Measurements from ENCODE around the gene SAMD4A. TPM values are rescaled to one million over a fixed set of nuclear protein-coding genes. Genes with fewer than 3 reads are reported as not detected.

Gene SAMD4A
- total and polyA plus RNA-seq, 8 donors = 2.5 to 67.4 (median 15.9) TPM

- Histone ChIP-seq H3K27ac (no peak overlapping the region), H3K4me1 (peaks cover 0 to 9% (median 0%) of the 10 kb centered on the region in 4 donors), H3K36me3 (peaks cover 4 to 94% (median 63%) of the 10 kb centered on the region in 4 donors), H3K4me3 (no peak overlapping the region), H3K27me3 (no peaks in the 10 kb centered on the region), H3K9me3 (no peaks in the 10 kb centered on the region)
- TF ChIP-seq POLR2AphosphoS5 (IDR thresholded peaks at IDR 0.05) = no peak
- intact Hi-C loops (cut with DNase I; ENCODE audit: low total_unique reads) = loop anchor here (5.0 kb wide), 1 partner anchor 209 kb away; no protein-coding TSS in a partner anchor
- DNase-seq = no peak
- 77 to 86% (median 83%) methylated on average over 18 of the region's 18 CpGs for WGBS, 5 donors
Measured at GRCh38 chr14:54766276-54767138, 199.6 kb downstream of the SAMD4A start.

GRCh38 chr14:54767139-54767431, 200.2 kb downstream of the SAMD4A start:
- peaks cover 0 to 89% (median 57%) of the 10 kb centered on the region in 4 donors for H3K36me3 ChIP-seq
- H3K4me3 ChIP-seq = no peak overlapping the region
- 78 to 90% (median 83%) methylated on average over 10 of the region's 10 CpGs for WGBS, 5 donors
- H3K27me3 ChIP-seq = no peaks in the 10 kb centered on the region
- no peak overlapping the region for H3K27ac ChIP-seq
- peaks cover 0 to 10% (median 1%) of the 10 kb centered on the region in 4 donors for H3K4me1 ChIP-seq
- no peak for TF ChIP-seq EP300 (IDR thresholded peaks at IDR 0.05)
- no peak for TF ChIP-seq POLR2A (IDR thresholded peaks at IDR 0.05)
- no peak for TF ChIP-seq CTCF (IDR thresholded peaks at IDR 0.05)
- TF ChIP-seq POLR2AphosphoS5 (IDR thresholded peaks at IDR 0.05) = no peak
- no peak for DNase-seq
- H3K9me3 ChIP-seq = no peaks in the 10 kb centered on the region
- intact Hi-C loops (cut with DNase I; ENCODE audit: low total_unique reads) = loop anchor here (5.0 kb wide), 1 partner anchor 210 kb away; no protein-coding TSS in a partner anchor

DNA sequence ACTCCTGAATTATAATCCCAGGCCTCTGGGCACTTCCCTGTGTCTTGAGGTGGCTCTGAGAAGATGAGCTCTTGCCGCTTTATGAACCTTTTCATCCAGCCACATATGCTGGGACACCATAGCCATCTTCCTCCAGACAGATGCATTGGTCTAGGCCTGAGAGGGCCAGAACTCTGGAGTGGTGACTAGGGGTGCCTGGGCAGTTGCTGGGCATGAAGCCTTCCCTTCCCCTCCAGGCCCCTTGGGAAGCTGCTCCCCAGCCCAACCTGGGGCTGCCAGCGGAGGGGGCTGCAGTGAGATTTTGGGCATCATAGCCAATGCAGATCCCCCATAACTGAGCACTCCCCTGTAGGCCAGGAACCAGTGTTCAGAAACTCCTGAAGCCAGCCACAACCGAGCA, 200.5 kb downstream of the SAMD4A start:
- Histone ChIP-seq H3K4me1 (peaks cover 0 to 10% (median 3%) of the 10 kb centered on the region in 4 donors), H3K27ac (no peak overlapping the region), H3K27me3 (no peaks in the 10 kb centered on the region), H3K9me3 (no peaks in the 10 kb centered on the region), H3K4me3 (no peak overlapping the region), H3K36me3 (peaks cover 0 to 85% (median 53%) of the 10 kb centered on the region in 4 donors)
- no peak for DNase-seq
- WGBS, 5 donors = 87 to 100% (median 97%) methylated on average over 3 of the region's 3 CpGs
- TF ChIP-seq POLR2AphosphoS5 (IDR thresholded peaks at IDR 0.05) = no peak
- no peak for TF ChIP-seq POLR2A (IDR thresholded peaks at IDR 0.05)
- TF ChIP-seq CTCF (IDR thresholded peaks at IDR 0.05) = no peak
- no peak for TF ChIP-seq EP300 (IDR thresholded peaks at IDR 0.05)
- intact Hi-C loops (cut with DNase I; ENCODE audit: low total_unique reads) = loop anchor here (5.0 kb wide), 1 partner anchor 210 kb away; no protein-coding TSS in a partner anchor

DNA sequence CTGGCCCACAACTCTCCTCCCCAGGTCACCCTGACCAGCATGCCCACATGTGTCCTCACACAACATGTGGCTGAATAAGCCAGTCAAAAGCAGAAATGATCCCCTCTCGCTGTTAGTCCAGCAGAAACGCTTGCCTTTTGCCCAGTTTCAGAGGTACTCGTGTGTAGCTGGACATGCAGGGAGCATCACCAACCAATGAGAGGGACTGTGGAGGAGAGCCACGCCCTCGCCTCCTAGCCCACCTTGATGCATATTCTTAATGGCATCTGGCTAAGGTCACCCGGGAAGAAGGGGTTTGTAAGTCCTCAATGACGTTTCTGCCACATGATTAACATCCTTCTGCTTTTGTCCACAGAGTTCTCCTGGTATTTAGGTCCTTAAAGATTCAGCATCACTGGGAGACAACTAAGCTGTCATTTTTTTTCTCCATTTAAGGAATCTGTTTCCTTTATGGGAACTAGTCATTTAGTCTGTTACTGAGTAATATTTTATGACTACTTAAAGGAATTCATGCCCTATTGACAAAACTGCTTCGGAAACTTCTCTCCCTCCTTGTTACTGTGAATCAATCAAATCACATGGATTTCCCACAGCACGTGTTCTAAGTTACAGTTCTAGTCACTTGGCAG, 201.7 kb downstream of the SAMD4A start:
- DNase-seq = no peak
- TF ChIP-seq POLR2AphosphoS5 (IDR thresholded peaks at IDR 0.05) = no peak
- no peak for TF ChIP-seq POLR2A (IDR thresholded peaks at IDR 0.05)
- TF ChIP-seq EP300 (IDR thresholded peaks at IDR 0.05) = no peak
- Histone ChIP-seq H3K27me3 (no peaks in the 10 kb centered on the region), H3K27ac (peak overlapping the region in 1 of 5 donors; percentile 1), H3K36me3 (peaks cover 0 to 73% (median 47%) of the 10 kb centered on the region in 4 donors), H3K4me3 (no peak overlapping the region), H3K9me3 (no peaks in the 10 kb centered on the region), H3K4me1 (peaks cover 3 to 21% (median 14%) of the 10 kb centered on the region in 4 donors)
- 73 to 82% (median 80%) methylated on average over 9 of the region's 9 CpGs for WGBS, 5 donors
- intact Hi-C loops (cut with DNase I; ENCODE audit: low total_unique reads) = loop anchor here (5.0 kb wide), 1 partner anchor 211 kb away; no protein-coding TSS in a partner anchor

Measured in stomach (tissue), 9 donors.